ENCODE measurements around the gene FAM161A.
"Not testable (repeated sequence)": the region's sequence is repeated elsewhere in the genome, so short reads cannot be mapped to it uniquely, and the experiment has no call there.

Gene FAM161A

DNA sequence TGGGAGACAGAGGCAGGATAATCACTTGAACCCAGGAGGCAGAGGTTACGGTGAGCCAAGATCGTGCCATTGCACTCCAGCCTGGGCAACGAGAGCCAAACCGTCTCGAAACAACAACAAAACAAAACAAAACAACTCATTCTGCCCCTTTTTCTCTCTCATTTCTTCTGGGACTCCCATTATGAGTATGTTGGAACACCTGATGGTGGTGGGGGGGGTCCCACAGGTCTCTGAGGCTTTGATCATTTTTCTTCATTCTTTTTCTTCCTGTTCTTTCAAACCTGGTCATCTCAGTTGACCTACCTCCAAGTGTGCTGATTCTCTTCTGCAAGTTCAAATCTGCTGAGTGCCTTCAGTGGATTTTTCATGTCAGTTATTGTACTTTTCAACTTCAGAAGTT lies 8.2 kb upstream of the FAM161A start:
- ChIA-PET CTCF (interaction anchor here (1.2 kb wide), 1 partner anchor 10 kb away, joined by 3 read pairs; no protein-coding TSS in a partner anchor), POLR2A (no interaction called here)
- no peak for TF ChIP-seq SUZ12 (IDR thresholded peaks at IDR 0.05)
- TF ChIP-seq L3MBTL2 (conservative IDR thresholded peaks at IDR 0.05) = no peak
- TF ChIP-seq, protein P1, sequence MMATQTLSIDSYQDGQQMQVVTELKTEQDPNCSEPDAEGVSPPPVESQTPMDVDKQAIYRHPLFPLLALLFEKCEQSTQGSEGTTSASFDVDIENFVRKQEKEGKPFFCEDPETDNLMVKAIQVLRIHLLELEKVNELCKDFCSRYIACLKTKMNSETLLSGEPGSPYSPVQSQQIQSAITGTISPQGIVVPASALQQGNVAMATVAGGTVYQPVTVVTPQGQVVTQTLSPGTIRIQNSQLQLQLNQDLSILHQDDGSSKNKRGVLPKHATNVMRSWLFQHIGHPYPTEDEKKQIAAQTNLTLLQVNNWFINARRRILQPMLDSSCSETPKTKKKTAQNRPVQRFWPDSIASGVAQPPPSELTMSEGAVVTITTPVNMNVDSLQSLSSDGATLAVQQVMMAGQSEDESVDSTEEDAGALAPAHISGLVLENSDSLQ (IDR thresholded peaks at IDR 0.05) = no peak
- no peak for TF ChIP-seq LEF1 (IDR thresholded peaks at IDR 0.05; ENCODE audit: borderline replicate concordance)
- no peak for TF ChIP-seq CTBP1 (IDR thresholded peaks at IDR 0.05; ENCODE audit: borderline replicate concordance)
- TF ChIP-seq BHLHE40 (IDR thresholded peaks at IDR 0.05; ENCODE audit: borderline replicate concordance) = no peak
- DNase-seq (ENCODE audit: extremely low spot score) = no peak

DNA sequence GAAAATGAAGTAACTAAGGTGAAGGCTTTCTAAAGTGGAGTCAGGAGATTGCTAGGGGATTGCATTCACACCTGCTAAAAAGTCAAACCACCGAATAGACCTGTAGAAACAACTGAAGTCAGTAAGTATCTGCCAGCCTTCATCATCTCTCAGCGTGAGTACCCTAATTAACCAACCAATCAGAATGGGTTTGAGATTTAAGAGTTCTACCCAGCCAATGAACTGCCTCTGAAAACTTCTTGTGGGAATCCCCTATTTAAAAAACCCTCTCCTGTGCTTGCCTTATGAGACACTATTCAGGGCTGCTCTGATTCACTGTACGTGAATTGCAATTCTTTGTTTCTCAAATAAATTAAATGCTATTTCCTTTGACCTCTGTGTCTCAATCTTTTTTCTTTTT lies 3.4 kb upstream of the FAM161A start:
- ChIA-PET POLR2A (no interaction called here), CTCF (no interaction called here)
- no peak for DNase-seq (ENCODE audit: extremely low spot score)
- no peak for TF ChIP-seq BHLHE40 (IDR thresholded peaks at IDR 0.05; ENCODE audit: borderline replicate concordance)
- no peak for TF ChIP-seq FOXK2 (IDR thresholded peaks at IDR 0.05)
- no peak for TF ChIP-seq NFRKB (IDR thresholded peaks at IDR 0.05)
- TF ChIP-seq, protein P1 (IDR thresholded peaks at IDR 0.05) = no peak
- no peak for TF ChIP-seq HDGF (IDR thresholded peaks at IDR 0.05; ENCODE audit: borderline replicate concordance)
- TF ChIP-seq FOXA1 (IDR thresholded peaks at IDR 0.05) = no peak
- no peak for TF ChIP-seq CTBP1 (IDR thresholded peaks at IDR 0.05; ENCODE audit: borderline replicate concordance)
- TF ChIP-seq FOXM1 (IDR thresholded peaks at IDR 0.05; ENCODE audit: borderline replicate concordance) = no peak
- TF ChIP-seq ELF4 (IDR thresholded peaks at IDR 0.05) = no peak
- no peak for TF ChIP-seq L3MBTL2 (conservative IDR thresholded peaks at IDR 0.05)
- no peak for TF ChIP-seq LEF1 (IDR thresholded peaks at IDR 0.05; ENCODE audit: borderline replicate concordance)
- no peak for TF ChIP-seq ARNT (IDR thresholded peaks at IDR 0.05)
- no peak for TF ChIP-seq SUZ12 (IDR thresholded peaks at IDR 0.05)
- TF ChIP-seq TARDBP (IDR thresholded peaks at IDR 0.05) = no peak

DNA sequence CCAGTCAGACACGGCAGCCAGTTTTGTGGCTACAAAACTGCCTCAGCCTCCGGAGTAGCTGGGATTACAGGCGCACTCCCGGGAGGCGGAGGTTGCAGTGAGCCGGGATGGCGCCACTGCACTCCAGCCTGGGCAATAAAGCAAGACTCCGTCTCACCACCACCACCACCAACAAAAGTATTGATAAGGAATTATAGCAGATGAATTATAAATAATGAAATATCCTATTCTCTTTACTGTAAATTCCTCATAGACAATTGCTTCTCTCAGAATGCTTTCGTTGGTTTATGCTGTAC lies 1.4 kb upstream of the FAM161A start:
- ChIA-PET CTCF (interaction anchor here (1.5 kb wide), 1 partner anchor 14 kb away, joined by 3 read pairs; no protein-coding TSS in a partner anchor), POLR2A (interaction anchor here (0.6 to 2.3 kb wide), 9 partner anchors 10 to 91 kb away, joined by 3 to 10 read pairs (median 4); partner anchors contain the start of gene COMMD1)
- DNase-seq (ENCODE audit: extremely low spot score) = no peak
- TF ChIP-seq TARDBP (IDR thresholded peaks at IDR 0.05) = no peak
- TF ChIP-seq LEF1 (IDR thresholded peaks at IDR 0.05; ENCODE audit: borderline replicate concordance) = no peak
- TF ChIP-seq FOXM1 (IDR thresholded peaks at IDR 0.05; ENCODE audit: borderline replicate concordance) = no peak
- TF ChIP-seq FOXK2 (IDR thresholded peaks at IDR 0.05) = no peak
- TF ChIP-seq ELF4 (IDR thresholded peaks at IDR 0.05) = no peak
- TF ChIP-seq ZNF384 (IDR thresholded peaks at IDR 0.05) = no peak
- no peak for TF ChIP-seq SUZ12 (IDR thresholded peaks at IDR 0.05)
- no peak for TF ChIP-seq FOXA1 (IDR thresholded peaks at IDR 0.05)
- TF ChIP-seq HDGF (IDR thresholded peaks at IDR 0.05; ENCODE audit: borderline replicate concordance) = no peak

DNA sequence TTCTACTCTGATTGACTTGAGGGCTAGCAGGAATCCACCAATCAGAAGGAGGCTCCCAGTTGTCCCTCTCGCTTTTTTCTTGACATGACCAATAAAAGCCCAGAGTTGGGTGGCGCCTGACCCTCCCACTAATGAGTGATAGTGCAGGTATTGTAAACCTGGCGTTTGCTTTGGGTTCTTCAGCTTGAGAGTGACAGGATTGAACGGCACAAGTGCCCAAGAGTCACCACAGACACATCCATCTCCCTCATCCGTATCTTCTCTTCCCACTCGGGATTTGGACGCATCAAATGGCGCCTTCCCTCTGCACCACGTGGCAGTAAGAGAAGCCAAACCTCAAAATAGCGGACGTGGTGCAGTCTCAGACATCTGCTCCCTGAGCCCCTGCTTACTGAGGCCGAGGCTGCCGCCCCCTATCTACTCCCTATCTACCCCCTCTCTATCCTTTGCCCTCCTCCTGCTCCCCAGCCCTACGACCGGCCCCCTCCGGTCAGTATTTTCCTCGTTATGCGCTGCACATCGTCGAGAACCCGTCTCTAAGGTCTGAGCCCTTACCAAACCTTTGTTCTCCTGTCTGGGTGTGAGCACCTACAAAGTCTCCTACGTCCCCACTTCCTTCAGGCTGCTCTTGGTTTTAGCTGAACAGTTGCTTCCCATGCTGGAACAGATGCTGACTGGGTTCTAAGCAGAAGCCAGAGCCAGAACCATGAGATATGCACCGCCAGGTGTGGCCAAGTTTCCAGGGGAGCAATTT lies 881 bp upstream of the FAM161A start:
- ChIA-PET POLR2A (interaction anchor here (0.6 to 2.3 kb wide), 18 partner anchors 8 to 648 kb away, joined by 3 to 10 read pairs (median 4); partner anchors contain the start of gene COMMD1), CTCF (interaction anchor here (1.5 kb wide), 1 partner anchor 14 kb away, joined by 3 read pairs; no protein-coding TSS in a partner anchor)
- peak; percentile 92 for DNase-seq (ENCODE audit: extremely low spot score)
- TF ChIP-seq, protein P1 (IDR thresholded peaks at IDR 0.05) = peak; percentile 99
- TF ChIP-seq TARDBP (IDR thresholded peaks at IDR 0.05) (no peak), L3MBTL2 (conservative IDR thresholded peaks at IDR 0.05) (peak; percentile 97), FOXM1 (IDR thresholded peaks at IDR 0.05; ENCODE audit: borderline replicate concordance) (no peak), ELF4 (IDR thresholded peaks at IDR 0.05) (no peak), FOXK2 (IDR thresholded peaks at IDR 0.05) (no peak), SP1 (IDR thresholded peaks at IDR 0.05) (no peak), BHLHE40 (IDR thresholded peaks at IDR 0.05; ENCODE audit: borderline replicate concordance) (no peak)

DNA sequence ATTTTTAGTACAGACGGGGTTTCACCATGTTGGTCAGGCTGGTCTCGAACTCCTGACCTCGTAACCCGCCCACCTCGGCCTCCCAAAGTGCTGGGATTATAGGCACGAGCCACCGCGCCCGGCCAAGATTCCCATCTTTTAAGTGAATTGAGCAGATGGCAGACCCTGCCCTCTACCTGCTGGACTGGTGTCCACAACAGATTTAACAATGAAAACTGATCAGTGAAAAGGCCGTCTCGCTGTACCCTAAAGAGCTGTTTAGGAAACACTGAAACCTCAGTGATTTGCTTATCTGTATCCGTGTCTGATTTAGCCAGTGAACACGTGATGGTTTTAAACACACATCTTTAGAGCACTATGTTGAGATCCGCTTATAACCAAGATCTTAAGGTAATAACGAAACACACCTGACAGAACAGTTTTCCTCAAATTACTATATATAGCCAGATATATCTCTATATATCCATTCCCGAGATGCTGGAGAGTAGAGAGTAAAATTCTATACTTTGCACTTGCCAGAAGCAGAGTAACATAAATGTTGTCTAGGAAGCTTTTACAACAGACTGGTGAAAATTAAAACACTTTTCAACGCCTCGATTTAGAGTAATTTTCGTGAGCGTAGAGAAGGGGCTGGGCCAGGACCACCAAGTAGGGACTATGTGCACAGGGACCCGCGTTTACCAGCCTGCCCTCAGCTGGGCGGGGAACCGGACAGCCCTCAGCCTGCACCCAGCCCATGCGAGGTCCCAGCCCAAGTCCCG lies 594 bp downstream of the FAM161A start:
- CTCF ChIA-PET = no interaction called here
- POLR2A ChIA-PET = interaction anchor here (0.5 to 2.3 kb wide), 13 partner anchors 10 to 647 kb away, joined by 3 to 10 read pairs (median 4); no protein-coding TSS in a partner anchor

DNA sequence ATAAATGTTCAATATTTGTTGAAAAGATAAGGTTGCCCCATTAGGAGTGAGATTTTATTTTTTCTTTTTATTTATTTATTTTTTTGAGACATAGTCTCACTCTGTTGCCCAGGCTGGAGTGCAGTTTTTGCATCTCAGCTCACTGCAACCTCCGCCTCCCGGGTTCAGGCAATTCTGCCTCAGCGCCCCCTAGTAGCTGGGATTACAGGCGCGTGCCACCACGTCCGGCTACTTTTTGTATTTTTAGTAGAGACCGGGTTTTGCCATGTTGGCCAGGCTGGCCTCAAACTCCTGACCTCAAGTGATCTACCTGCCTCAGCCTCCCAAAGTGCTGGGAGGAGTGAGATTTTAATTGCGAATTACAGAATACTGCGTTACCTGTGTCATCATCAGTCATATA lies 2.6 kb downstream of the FAM161A start:
- DNase-seq (ENCODE audit: extremely low spot score); POLR2A ChIA-PET: not testable (repeated sequence)
- CTCF ChIA-PET = interaction anchor here (0.8 kb wide), 1 partner anchor 14 kb away, joined by 4 read pairs; no protein-coding TSS in a partner anchor

More for the DNA sequence above, 594 bp downstream of the FAM161A start:
- DNase-seq (ENCODE audit: extremely low spot score) = peak; percentile 61
- TF ChIP-seq BHLHE40 (IDR thresholded peaks at IDR 0.05; ENCODE audit: borderline replicate concordance) = no peak
- TF ChIP-seq, protein P1 (IDR thresholded peaks at IDR 0.05) = no peak
- no peak for TF ChIP-seq ELF4 (IDR thresholded peaks at IDR 0.05)
- no peak for TF ChIP-seq CTBP1 (IDR thresholded peaks at IDR 0.05; ENCODE audit: borderline replicate concordance)
- no peak for TF ChIP-seq NFRKB (IDR thresholded peaks at IDR 0.05)
- TF ChIP-seq ARNT (IDR thresholded peaks at IDR 0.05) = no peak
- TF ChIP-seq HDGF (IDR thresholded peaks at IDR 0.05; ENCODE audit: borderline replicate concordance) = no peak
- TF ChIP-seq TARDBP (IDR thresholded peaks at IDR 0.05) = no peak
- TF ChIP-seq FOXK2 (IDR thresholded peaks at IDR 0.05) = no peak
- TF ChIP-seq FOXA1 (IDR thresholded peaks at IDR 0.05) = no peak
- no peak for TF ChIP-seq SUZ12 (IDR thresholded peaks at IDR 0.05)
